Effector memory CD4-positive, alpha-beta T cell (primary cell): Measurements from ENCODE around the gene ZNF408.

Experiments
- DNase-seq, 3 donors: peaks; one replicate each; pipeline ENCODE4 v3.0.0-alpha.2; 2020
- H3K27ac ChIP-seq: 2 replicates; pipeline ENCODE4 v1.7.0; 2013; ENCODE audit warnings: mild to moderate bottlenecking, low read length, moderate library complexity; ENCODE audit not compliant: insufficient read depth, poor library complexity, severe bottlenecking
- H3K27me3 ChIP-seq: replicated peaks from 2 replicates; pipeline ENCODE4 v1.7.0; 2013; ENCODE audit warnings: mild to moderate bottlenecking, low read length; ENCODE audit not compliant: insufficient read depth, control insufficient read depth, poor library complexity, severe bottlenecking
- H3K36me3 ChIP-seq: 2 replicates; pipeline ENCODE4 v1.7.0; 2013; ENCODE audit warnings: mild to moderate bottlenecking, low read length, moderate library complexity; ENCODE audit not compliant: control insufficient read depth, insufficient read depth
- H3K4me1 ChIP-seq: 2 replicates; pipeline ENCODE4 v1.7.0; 2013; ENCODE audit warnings: low read length, mild to moderate bottlenecking; ENCODE audit not compliant: control insufficient read depth, insufficient read depth, poor library complexity, severe bottlenecking
- H3K4me3 ChIP-seq: 2 replicates; pipeline ENCODE4 v1.7.0; 2013; ENCODE audit warnings: low read length, low read depth, mild to moderate bottlenecking; ENCODE audit not compliant: insufficient read depth, poor library complexity, severe bottlenecking
- H3K9me3 ChIP-seq: 2 replicates; pipeline ENCODE4 v1.7.0; 2013; ENCODE audit warnings: mild to moderate bottlenecking, low read length, moderate library complexity; ENCODE audit not compliant: control insufficient read depth

ZNF408 gene

GRCh38 chr11:46736615-46737014, 35.8 kb downstream of the ZNF408 start:
- Histone ChIP-seq H3K27me3 (no peaks in the 10 kb centered on the region), H3K4me1 (no peaks in the 10 kb centered on the region), H3K9me3 (no peaks in the 10 kb centered on the region), H3K27ac (no peak overlapping the region), H3K4me3 (no peak overlapping the region), H3K36me3 (no peaks in the 10 kb centered on the region)
- no peak for DNase-seq

DNA sequence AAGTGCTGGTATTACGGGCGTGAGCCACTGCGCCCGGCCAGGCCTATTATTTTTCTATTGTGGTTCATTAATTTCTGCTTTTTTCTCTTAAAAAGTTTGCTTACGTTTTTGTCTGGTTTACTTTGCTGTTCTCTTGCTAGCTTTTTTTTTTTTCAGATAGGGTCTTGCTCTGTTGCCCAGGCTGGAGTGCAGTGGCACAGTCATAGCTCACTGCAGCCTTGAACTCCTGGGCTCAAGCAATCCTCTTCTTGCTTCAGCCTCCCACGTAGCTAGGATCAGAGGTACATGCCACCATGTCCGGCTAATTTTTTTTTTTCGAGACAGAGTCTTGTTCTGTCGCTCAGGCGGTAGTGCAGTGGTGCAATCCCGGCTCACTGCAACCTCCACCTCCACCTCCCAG, 36.9 kb downstream of the ZNF408 start:
- no peaks in the 10 kb centered on the region for H3K36me3 ChIP-seq
- H3K4me1 ChIP-seq = no peaks in the 10 kb centered on the region
- no peak overlapping the region for H3K4me3 ChIP-seq
- no peak for DNase-seq
- H3K27me3 ChIP-seq = no peaks in the 10 kb centered on the region
- no peaks in the 10 kb centered on the region for H3K9me3 ChIP-seq
- no peak overlapping the region for H3K27ac ChIP-seq

- DNase-seq = no peak
- H3K4me1 ChIP-seq = no peaks in the 10 kb centered on the region
- H3K36me3 ChIP-seq = peaks cover 8% of the 10 kb centered on the region
- H3K27me3 ChIP-seq = no peaks in the 10 kb centered on the region
- H3K9me3 ChIP-seq = no peaks in the 10 kb centered on the region
- H3K27ac ChIP-seq = no peak overlapping the region
- H3K4me3 ChIP-seq = no peak overlapping the region
Observed at GRCh38 chr11:46738887-46739286, 38.1 kb downstream of the ZNF408 start.

DNA sequence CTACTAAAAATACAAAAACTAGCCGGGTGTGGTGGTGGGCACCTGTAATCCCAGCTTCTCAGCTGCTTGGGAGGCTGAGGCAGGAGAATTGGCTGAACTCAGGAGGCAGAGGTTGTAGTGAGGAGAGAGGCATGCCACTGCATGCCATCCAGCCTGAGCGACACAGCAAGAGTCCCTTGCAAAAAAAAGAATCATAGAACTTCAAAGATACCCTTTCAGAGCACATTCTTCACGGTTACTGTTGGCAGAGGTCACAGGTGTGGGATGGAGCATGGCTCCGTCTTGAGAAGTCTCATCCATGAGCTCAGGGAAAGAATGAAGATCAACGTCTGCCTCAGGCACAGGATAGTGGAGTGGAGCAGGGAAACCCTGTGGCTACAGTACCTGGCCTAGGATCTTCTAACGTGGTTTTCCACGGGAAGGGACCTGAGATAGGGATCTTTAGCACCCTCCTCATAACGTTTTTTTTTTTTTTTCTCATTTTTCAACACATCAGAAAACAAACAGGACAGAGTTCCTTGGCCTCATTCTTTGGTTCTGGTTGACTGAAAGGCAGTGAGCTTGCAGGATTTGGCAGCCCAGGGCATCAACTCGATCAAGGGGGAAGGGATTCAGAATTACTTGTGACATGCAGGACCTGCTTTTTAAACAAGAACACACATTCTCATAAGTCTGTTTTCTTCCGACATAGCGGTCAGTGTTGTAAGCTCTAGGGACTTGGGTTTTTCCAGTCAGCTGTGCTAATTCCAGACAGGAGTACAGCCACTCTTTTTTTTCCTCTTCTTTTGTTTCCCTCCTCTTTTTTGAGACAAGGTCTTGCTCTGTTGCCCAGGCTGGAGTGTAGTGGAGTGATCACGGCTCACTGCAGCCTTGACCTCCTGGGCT, 41.0 kb downstream of the ZNF408 start:
- Histone ChIP-seq H3K27ac (no peak overlapping the region), H3K4me3 (no peak overlapping the region), H3K4me1 (no peaks in the 10 kb centered on the region), H3K9me3 (no peaks in the 10 kb centered on the region), H3K27me3 (no peaks in the 10 kb centered on the region), H3K36me3 (peaks cover 26% of the 10 kb centered on the region)
- DNase-seq = no peak

- Histone ChIP-seq H3K36me3 (peaks cover 38% of the 10 kb centered on the region), H3K27ac (no peak overlapping the region), H3K4me1 (no peaks in the 10 kb centered on the region), H3K9me3 (no peaks in the 10 kb centered on the region), H3K27me3 (no peaks in the 10 kb centered on the region), H3K4me3 (no peak overlapping the region)
- no peak for DNase-seq
Observed at GRCh38 chr11:46743043-46743442, 42.2 kb downstream of the ZNF408 start.

GRCh38 chr11:46743693-46744339, 43.0 kb downstream of the ZNF408 start:
- H3K36me3 ChIP-seq = peaks cover 40% of the 10 kb centered on the region

GRCh38 chr11:46745328-46745727, 44.5 kb downstream of the ZNF408 start:
- H3K4me3 ChIP-seq = no peak overlapping the region
- DNase-seq = no peak
- no peaks in the 10 kb centered on the region for H3K27me3 ChIP-seq
- peaks cover 46% of the 10 kb centered on the region for H3K36me3 ChIP-seq
- no peaks in the 10 kb centered on the region for H3K4me1 ChIP-seq
- no peaks in the 10 kb centered on the region for H3K9me3 ChIP-seq
- H3K27ac ChIP-seq = no peak overlapping the region

More at GRCh38 chr11:46743693-46744339, 43.0 kb downstream of the ZNF408 start:
- Histone ChIP-seq H3K27me3 (no peaks in the 10 kb centered on the region), H3K4me3 (no peak overlapping the region), H3K9me3 (no peaks in the 10 kb centered on the region), H3K27ac (no peak overlapping the region), H3K4me1 (no peaks in the 10 kb centered on the region)
- no peak for DNase-seq

GRCh38 chr11:46745995-46746394, 45.2 kb downstream of the ZNF408 start:
- no peaks in the 10 kb centered on the region for H3K27me3 ChIP-seq
- peaks cover 52% of the 10 kb centered on the region for H3K36me3 ChIP-seq
- no peaks in the 10 kb centered on the region for H3K4me1 ChIP-seq
- no peak overlapping the region for H3K27ac ChIP-seq
- DNase-seq = no peak
- H3K9me3 ChIP-seq = no peaks in the 10 kb centered on the region
- H3K4me3 ChIP-seq = no peak overlapping the region

- H3K9me3 ChIP-seq = no peaks in the 10 kb centered on the region
- H3K4me3 ChIP-seq = no peak overlapping the region
- H3K27ac ChIP-seq = no peak overlapping the region
- DNase-seq = no peak
- H3K4me1 ChIP-seq = no peaks in the 10 kb centered on the region
- H3K36me3 ChIP-seq = peaks cover 59% of the 10 kb centered on the region
- no peaks in the 10 kb centered on the region for H3K27me3 ChIP-seq
Observed at GRCh38 chr11:46747150-46747549, 46.3 kb downstream of the ZNF408 start.
